ENCODE results near the gene RANBP10.
A peak's percentile ranks its signal among the peaks of the same experiment; 100 is the strongest.
"Not testable (repeated sequence)": the region's sequence is repeated elsewhere in the genome, so short reads cannot be mapped to it uniquely, and the experiment has no call there.

Gene RANBP10

DNA sequence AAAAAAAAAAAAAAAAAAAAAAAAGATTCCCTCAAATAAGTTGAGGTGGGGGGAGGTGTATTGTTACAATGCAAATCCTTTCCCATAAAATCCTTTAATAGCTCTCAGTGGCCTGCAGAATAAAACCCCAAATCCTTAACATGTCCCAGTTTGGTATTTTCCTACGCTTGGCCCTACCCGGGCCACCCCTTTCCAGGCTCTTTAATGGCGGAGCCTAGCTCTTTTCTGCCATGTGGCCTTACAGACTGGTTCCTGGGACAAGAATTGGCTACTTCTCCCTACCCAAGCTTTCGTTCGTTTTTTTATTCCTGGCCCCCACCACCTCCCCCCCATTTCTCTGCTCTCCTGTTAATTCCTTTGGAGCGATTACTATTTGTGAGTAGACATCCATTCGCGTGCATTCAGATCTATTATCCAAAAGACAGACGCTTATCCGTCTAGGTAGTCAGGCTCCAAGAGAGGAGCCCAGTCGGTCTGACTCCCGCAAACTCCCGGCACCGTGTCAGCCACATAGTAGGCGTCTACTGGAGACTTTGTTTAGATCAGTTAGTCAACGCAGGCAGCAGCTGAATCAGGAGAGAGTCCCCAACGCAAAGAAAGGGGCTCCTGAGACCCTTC, 34.9 kb upstream of the RANBP10 start:
- TF ChIP-seq, protein P1, sequence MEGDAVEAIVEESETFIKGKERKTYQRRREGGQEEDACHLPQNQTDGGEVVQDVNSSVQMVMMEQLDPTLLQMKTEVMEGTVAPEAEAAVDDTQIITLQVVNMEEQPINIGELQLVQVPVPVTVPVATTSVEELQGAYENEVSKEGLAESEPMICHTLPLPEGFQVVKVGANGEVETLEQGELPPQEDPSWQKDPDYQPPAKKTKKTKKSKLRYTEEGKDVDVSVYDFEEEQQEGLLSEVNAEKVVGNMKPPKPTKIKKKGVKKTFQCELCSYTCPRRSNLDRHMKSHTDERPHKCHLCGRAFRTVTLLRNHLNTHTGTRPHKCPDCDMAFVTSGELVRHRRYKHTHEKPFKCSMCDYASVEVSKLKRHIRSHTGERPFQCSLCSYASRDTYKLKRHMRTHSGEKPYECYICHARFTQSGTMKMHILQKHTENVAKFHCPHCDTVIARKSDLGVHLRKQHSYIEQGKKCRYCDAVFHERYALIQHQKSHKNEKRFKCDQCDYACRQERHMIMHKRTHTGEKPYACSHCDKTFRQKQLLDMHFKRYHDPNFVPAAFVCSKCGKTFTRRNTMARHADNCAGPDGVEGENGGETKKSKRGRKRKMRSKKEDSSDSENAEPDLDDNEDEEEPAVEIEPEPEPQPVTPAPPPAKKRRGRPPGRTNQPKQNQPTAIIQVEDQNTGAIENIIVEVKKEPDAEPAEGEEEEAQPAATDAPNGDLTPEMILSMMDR (IDR thresholded peaks at IDR 0.05; ENCODE audit: borderline replicate concordance, insufficient read depth, low read depth, low read length), result no peak
- H3K4me3 ChIP-seq (ENCODE audit: low read depth, low read length), result no peak overlapping the region

DNA sequence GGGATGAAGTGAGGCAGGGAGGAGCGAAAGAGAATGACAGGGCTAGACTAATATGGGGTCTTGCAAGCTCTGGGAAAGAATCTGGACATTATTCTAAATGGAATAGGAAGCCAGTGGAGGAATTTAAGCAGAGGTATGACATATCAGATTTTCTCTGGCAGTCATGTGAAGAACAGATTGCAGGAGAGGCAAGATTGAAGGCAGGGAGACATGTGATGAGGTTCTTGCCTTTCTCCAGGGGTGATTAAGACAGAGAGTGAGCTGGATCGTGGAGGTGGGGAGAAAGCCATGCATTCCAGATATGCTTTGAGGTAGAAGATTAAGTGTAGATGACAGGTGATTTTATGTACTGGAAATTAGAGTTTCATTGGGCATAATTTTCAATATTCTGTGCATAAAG, 31.5 kb upstream of the RANBP10 start:
- TF ChIP-seq, protein P1 (IDR thresholded peaks at IDR 0.05; ENCODE audit: borderline replicate concordance, insufficient read depth, low read depth, low read length), result no peak
- no peak overlapping the region for H3K4me3 ChIP-seq (ENCODE audit: low read depth, low read length)

DNA sequence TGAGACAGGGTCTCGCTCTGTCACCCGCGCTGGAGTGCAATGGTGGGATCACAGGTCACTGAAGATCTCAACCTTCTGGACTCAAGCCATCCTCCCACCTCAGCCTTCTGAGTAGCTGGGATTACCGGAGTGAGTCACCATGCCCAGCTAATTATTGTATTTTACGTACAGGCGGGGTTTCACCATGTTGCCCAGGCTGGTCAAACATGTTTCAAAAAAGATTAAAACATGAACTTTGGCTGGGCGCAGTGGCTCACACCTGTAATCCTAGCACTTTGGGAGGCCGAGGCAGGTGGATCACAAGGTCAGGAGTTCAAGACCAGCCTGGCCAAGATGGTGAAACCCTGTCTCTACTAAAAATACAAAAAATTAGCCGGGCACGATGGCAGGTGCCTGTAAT, 30.8 kb upstream of the RANBP10 start:
- not testable (repeated sequence) for H3K4me3 ChIP-seq (ENCODE audit: low read depth, low read length)

DNA sequence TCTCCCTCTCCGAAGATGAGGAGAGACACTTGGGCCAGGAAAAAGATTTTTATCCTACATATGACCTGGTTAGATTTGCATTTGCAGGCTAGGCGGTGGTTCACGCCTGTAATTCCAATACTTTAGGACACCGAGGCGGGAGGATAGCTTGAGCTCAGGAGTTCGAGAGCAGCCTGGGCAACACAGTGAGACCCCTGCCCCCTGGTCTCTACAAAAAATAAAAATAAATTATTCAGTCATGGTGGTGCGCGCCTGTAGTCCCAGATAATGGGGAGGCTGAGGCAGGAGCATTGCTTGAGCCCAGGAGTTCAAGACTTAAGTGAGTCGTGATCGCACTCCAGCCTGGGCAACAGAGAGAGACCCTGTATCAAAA, 27.9 kb upstream of the RANBP10 start:
- no peak overlapping the region for H3K4me3 ChIP-seq (ENCODE audit: low read depth, low read length)
- TF ChIP-seq, protein P1 (IDR thresholded peaks at IDR 0.05; ENCODE audit: borderline replicate concordance, insufficient read depth, low read depth, low read length), result no peak

DNA sequence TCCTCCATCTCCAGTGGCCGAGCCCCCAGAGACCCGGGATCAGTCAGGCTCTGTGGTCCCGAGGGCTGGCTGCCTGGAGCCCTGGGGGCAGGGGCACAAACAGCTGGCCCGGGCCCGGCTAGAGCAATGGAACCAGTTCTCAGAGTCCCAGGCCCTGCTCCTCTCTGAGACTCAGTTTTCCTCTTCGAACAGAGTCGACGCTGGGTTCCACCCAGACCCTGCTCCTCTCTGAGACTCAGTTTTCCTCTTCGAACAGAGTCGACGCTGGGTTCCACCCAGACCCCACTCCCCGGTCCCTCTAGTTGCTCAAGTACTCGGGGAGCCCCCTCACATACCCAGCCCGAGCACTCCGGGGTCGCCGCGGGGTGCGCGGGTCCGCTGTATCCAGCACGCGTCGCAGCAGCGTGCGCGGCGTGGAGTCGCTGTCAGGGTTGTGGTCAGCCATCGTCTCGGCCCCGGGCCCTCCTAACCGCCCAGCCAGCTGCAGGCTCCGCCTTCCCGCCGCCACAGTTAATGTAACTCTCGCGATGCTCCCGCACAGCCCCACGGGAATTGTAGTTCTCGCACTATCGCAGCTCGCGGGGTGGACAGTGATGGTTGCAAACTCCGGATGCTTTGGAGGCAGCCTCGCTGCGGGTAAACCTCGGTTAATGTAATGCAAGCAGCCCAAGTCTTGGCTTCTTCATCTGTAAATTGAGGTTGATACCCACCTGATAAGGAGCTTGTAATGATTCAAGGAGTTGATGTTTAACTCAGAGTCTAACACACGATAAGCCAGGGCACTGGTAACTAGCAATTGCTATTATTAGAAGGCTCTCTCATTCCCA, 27.3 kb upstream of the RANBP10 start:
- peak overlapping the region; percentile 63 for H3K4me3 ChIP-seq (ENCODE audit: low read depth, low read length)
- TF ChIP-seq, protein P1 (IDR thresholded peaks at IDR 0.05; ENCODE audit: borderline replicate concordance, insufficient read depth, low read depth, low read length), result no peak

DNA sequence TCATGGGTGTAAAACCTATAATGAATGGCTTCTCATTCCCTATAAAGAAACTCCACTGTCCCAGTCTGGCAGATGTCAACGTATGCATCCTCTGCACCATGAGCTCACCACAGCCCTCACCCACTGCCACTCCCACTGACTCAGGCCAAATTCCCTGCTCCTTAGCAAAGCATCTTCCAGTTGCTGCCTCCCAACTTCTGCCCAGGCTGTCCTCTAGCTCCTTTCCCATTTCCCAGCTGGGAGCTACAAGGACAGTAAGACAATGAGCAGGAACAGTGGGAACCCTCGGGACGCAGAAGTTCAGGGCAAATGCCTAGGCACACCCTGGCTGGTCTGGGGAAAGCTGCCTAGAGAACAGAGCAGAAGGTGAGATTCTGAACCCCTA, 26.7 kb upstream of the RANBP10 start:
- TF ChIP-seq, protein P1 (IDR thresholded peaks at IDR 0.05; ENCODE audit: borderline replicate concordance, insufficient read depth, low read depth, low read length), result no peak
- H3K4me3 ChIP-seq (ENCODE audit: low read depth, low read length), result peak overlapping the region; percentile 63

DNA sequence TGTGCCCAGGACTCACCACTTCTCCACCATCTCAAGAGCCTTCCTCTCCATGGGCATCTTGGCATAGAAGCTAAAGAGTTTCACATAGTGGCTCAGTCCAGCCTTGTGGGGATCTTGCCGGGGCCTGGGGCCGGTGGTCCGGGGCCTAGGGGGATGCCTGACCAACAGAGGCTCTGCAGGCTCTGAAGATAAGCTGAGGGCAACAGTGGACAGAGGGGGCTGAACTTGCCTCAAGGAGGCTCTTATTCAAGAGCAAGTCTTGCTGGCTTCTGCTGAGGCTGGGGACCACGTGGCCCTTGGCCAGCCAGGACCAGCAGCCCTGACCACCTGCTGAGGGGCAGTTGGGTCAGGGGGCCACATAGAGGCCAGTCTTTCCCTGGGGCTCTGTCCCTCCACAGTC, 22.3 kb upstream of the RANBP10 start:
- no peak overlapping the region for H3K4me3 ChIP-seq (ENCODE audit: low read depth, low read length)
- TF ChIP-seq, protein P1 (IDR thresholded peaks at IDR 0.05; ENCODE audit: borderline replicate concordance, insufficient read depth, low read depth, low read length), result no peak
